ENCODE measurements around the gene TNFRSF8.

GRCh38 chr1:12164210-12164609 is 101.1 kb downstream of the TNFRSF8 start:
- TF ChIP-seq, protein P1, sequence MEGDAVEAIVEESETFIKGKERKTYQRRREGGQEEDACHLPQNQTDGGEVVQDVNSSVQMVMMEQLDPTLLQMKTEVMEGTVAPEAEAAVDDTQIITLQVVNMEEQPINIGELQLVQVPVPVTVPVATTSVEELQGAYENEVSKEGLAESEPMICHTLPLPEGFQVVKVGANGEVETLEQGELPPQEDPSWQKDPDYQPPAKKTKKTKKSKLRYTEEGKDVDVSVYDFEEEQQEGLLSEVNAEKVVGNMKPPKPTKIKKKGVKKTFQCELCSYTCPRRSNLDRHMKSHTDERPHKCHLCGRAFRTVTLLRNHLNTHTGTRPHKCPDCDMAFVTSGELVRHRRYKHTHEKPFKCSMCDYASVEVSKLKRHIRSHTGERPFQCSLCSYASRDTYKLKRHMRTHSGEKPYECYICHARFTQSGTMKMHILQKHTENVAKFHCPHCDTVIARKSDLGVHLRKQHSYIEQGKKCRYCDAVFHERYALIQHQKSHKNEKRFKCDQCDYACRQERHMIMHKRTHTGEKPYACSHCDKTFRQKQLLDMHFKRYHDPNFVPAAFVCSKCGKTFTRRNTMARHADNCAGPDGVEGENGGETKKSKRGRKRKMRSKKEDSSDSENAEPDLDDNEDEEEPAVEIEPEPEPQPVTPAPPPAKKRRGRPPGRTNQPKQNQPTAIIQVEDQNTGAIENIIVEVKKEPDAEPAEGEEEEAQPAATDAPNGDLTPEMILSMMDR (IDR thresholded peaks at IDR 0.05), result no peak
- TF ChIP-seq POLR2AphosphoS5 (IDR thresholded peaks at IDR 0.05), result no peak
- TF ChIP-seq POLR2A (IDR thresholded peaks at IDR 0.05), result no peak
- no peak for TF ChIP-seq EP300 (IDR thresholded peaks at IDR 0.05)
